HepG2 (cell line): ENCODE data around the gene RTRAF. TPM values are rescaled to one million over a fixed set of nuclear protein-coding genes. Genes with fewer than 3 reads are reported as not detected.

Experiments
- ATAC-seq: fragments of 200-7000 bp; cut with Tn5 transposase; 3 replicates; pipeline ENCODE4 v1.9.1; 2020; ENCODE audit warnings: mild to moderate bottlenecking, moderate library complexity
- BruUV-seq: library from RNA; stranded (reverse); fragments of 400-500 nt; replicated peaks from 2 replicates; lab custom pipeline; 2021; lab: Mats Ljungman, UMichigan
- CTCF ChIA-PET: fragments of 300-600 bp; formaldehyde crosslinking; extraction: SDS; loops from one replicate; lab custom pipeline; 2021; ENCODE audit warnings: low total read pairs, inconsistent platforms, low intra/inter-chr PET ratio; lab: Yijun Ruan, JAX
- POLR2A ChIA-PET: fragments of 350-600 bp; sonication (Branson Sonifier 250); formaldehyde crosslinking; loops from one replicate; lab custom pipeline; 2020; ENCODE audit warnings: antibody characterized with exemption, inconsistent platforms; lab: Yijun Ruan, JAX
- DNase-seq: peaks from one replicate; pipeline ENCODE4 v3.0.0-alpha.2; 2015; ENCODE audit warnings: low spot score
- FAIRE-seq: peaks from 3 replicates; lab custom pipeline; 2011; peaks lifted over from hg19 to GRCh38; lab: Jason Lieb, UNC
- H2AFZ ChIP-seq: one replicate; pipeline ENCODE4 v1.6.1; 2011; ENCODE audit warnings: low read length, inconsistent platforms
- H3K27ac ChIP-seq: fragments of 300-600 bp; 3 replicates; pipeline ENCODE4 v1.8.0; 2011; ENCODE audit warnings: mixed run types, mild to moderate bottlenecking, mixed read lengths, low read length, inconsistent platforms; ENCODE audit not compliant: insufficient read depth; ENCODE audit errors: extremely low read length
- H3K27me3 ChIP-seq, 2 experiments: fragments of 200-600 bp in 1 of 2; 2 replicates in 1 of 2; 3 replicates in 1 of 2; pipeline versions ENCODE4 v1.6.0 to v1.8.0; 2011; ENCODE audit warnings: low read length in 2 of 2, mild to moderate bottlenecking in 2 of 2, moderate library complexity in 2 of 2, inconsistent platforms in 1 of 2; ENCODE audit not compliant: insufficient read depth in 2 of 2, control insufficient read depth in 1 of 2
- H3K36me3 ChIP-seq, 2 experiments: fragments of 200-600 bp in 1 of 2; replicated peaks in 1 of 2; 2 replicates in 1 of 2; 3 replicates in 1 of 2; pipeline versions ENCODE4 v1.5.1 to v1.8.0; 2011; ENCODE audit warnings: low read length in 2 of 2, inconsistent platforms in 1 of 2; ENCODE audit not compliant: insufficient read depth in 2 of 2, control insufficient read depth in 1 of 2
- H3K4me1 ChIP-seq: 2 replicates; pipeline ENCODE4 v1.5.1; 2012; ENCODE audit warnings: low read length, inconsistent platforms; ENCODE audit not compliant: insufficient read depth
- H3K4me2 ChIP-seq: 2 replicates; pipeline ENCODE4 v1.6.0; 2011; ENCODE audit warnings: low read depth, low read length, inconsistent platforms
- H3K4me3 ChIP-seq, 3 experiments: fragments of 200-600 bp in 1 of 3; sonication (generic), shearing (Covaris generic) in 1 of 3; replicated peaks in 1 of 3; 2 replicates each; pipeline ENCODE4 v1.5.1; 2011 to 2016; ENCODE audit warnings: low read length in 3 of 3, inconsistent platforms in 2 of 3, low read depth in 2 of 3, mild to moderate bottlenecking in 2 of 3, control low read depth in 1 of 3, mixed read lengths in 1 of 3; ENCODE audit not compliant: insufficient read depth in 1 of 3
- H3K79me2 ChIP-seq: one replicate; pipeline ENCODE4 v1.6.1; 2011; ENCODE audit warnings: low read length, inconsistent platforms; ENCODE audit not compliant: insufficient read depth
- H3K9ac ChIP-seq: 2 replicates; pipeline ENCODE4 v1.6.0; 2011; ENCODE audit warnings: mild to moderate bottlenecking, low read depth, low read length, inconsistent platforms; ENCODE audit not compliant: insufficient read depth
- H3K9me3 ChIP-seq: 2 replicates; pipeline ENCODE4 v1.5.1; 2012; ENCODE audit warnings: mild to moderate bottlenecking, low read length
- H4K20me1 ChIP-seq: 2 replicates; pipeline ENCODE4 v1.6.0; 2011; ENCODE audit warnings: inconsistent platforms, mild to moderate bottlenecking, low read length, moderate library complexity; ENCODE audit not compliant: insufficient read depth
- CCAR2 ChIP-seq: fragments of 200-400 bp; formaldehyde crosslinking; optimal IDR thresholded peaks from 2 replicates; pipeline ENCODE3; 2018; ENCODE audit warnings: low read depth, mild to moderate bottlenecking, low read length, moderate library complexity
- ELF4 ChIP-seq: sonication (generic); formaldehyde crosslinking; IDR thresholded peaks from 2 replicates; pipeline ENCODE4 v1.5.0; 2020; ENCODE audit warnings: missing genetic modification reagents, mild to moderate bottlenecking, moderate library complexity, borderline replicate concordance
- IRF2 ChIP-seq: IDR thresholded peaks from 2 replicates; pipeline ENCODE4 v1.6.1; 2018; ENCODE audit warnings: missing genetic modification reagents, missing compliant biosample characterization
- SOX6 ChIP-seq, 2 experiments: fragments of 450-650 bp in 1 of 2; sonication (generic) in 1 of 2; formaldehyde crosslinking in 1 of 2; IDR thresholded peaks; 2 replicates each; pipeline versions ENCODE4 v1.4.0 to v1.6.1; 2017 to 2020; ENCODE audit warnings: antibody characterized with exemption in 1 of 2, mild to moderate bottlenecking in 1 of 2, missing genetic modification reagents in 1 of 2
- ZNF883 ChIP-seq: sonication (generic); formaldehyde crosslinking; IDR thresholded peaks from 2 replicates; pipeline ENCODE4 v1.5.1; 2020; ENCODE audit warnings: mild to moderate bottlenecking, missing genetic modification reagents; ENCODE audit errors: not compliant biosample characterization
- ZSCAN21 ChIP-seq: sonication (generic); formaldehyde crosslinking; IDR thresholded peaks from 2 replicates; pipeline ENCODE4 v1.8.0; 2022; ENCODE audit warnings: mild to moderate bottlenecking, missing genetic modification reagents, moderate library complexity, borderline replicate concordance
- WGBS: methylation state at CpG from one replicate; pipeline ENCODE4 v1.1.6; 2017; ENCODE audit warnings: low lambda C conversion rate; 5-methylcytosine and 5-hydroxymethylcytosine counted together
- in situ Hi-C: cut with HindIII; loops from 2 replicates; pipeline ENCODE4 v1.10.0; 2017; ENCODE audit warnings: low pct_unique_long_range_greater_than_20kb; ENCODE audit not compliant: extremely low pct_ligation_motif_present
- intact Hi-C: fragments of 100-400 bp; cut with micrococcal nuclease; formaldehyde crosslinking; loops from one replicate; pipeline ENCODE4 v1.10.0; 2022; ENCODE audit not compliant: unreplicated experiment
- polyA plus RNA-seq, 8 experiments: library from polyadenylated mRNA; depleted of rRNA in 3 of 8; stranded (reverse) in 7 of 8; unstranded in 1 of 8; fragments of >200 nt; fragmentation: Illumina TruSeq in 4 of 8; extraction: Trizol in 4 of 8; gene quantifications; 2 replicates each; pipeline versions ENCODE4 v1.2.1 to v1.2.3, GENCODE V29; 2011 to 2016; ENCODE audit warnings: low read depth in 4 of 8, missing spikeins in 1 of 8, mixed read lengths in 1 of 8; ENCODE audit not compliant: insufficient read depth in 1 of 8
- total RNA-seq, 5 experiments: library from RNA; depleted of rRNA; stranded (reverse); fragments of >200 nt; fragmentation: Illumina TruSeq; extraction: Trizol; gene quantifications; 2 replicates each; pipeline ENCODE4 v1.2.3, GENCODE V29; 2016; ENCODE audit warnings: low read depth in 1 of 5
- TF ChIP-seq, protein P1 (sequence below): sonication (generic); formaldehyde crosslinking; IDR thresholded peaks from 2 replicates; pipeline ENCODE4 v1.5.0; 2020; ENCODE audit warnings: mild to moderate bottlenecking, missing genetic modification reagents

RTRAF gene
- total and polyA plus RNA-seq, 2 of the 13 experiments (the other 11 are each of a cell fraction or from before 2014, with no cell fraction given) = 137 to 258 TPM

DNA sequence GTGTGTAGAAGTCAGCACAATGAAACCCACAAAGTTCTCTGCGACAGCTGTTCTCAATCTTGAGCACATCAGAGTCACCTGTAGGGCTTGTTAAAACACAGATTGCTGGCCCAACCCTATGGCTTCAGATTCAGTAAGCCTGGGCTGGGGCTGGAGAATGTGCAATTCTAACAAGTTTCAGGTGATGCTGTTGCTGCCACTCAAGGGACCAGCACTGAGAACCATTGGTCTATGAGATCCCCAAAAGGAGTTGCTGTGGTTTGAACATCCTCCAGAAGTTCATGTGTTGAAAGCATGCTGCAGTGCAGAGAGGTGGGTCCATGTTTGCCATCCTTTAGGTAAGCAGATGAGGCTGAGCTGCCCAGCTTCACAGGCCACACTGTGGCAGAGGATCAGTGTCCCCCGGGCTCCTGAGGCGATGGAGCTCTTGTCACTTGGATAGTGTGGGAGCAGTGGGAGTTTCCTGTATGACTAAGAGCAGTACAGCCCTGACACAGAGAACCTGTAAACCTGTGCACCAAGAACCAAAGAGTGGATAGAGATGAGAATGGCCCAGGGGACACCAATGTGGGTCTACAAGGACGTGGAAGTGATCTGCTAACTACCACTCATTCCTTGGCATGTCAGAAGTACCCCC, 8.0 kb upstream of the RTRAF start:
- Histone ChIP-seq H3K27ac (no peak overlapping the region), H3K79me2 (no peaks in the 10 kb centered on the region), H4K20me1 (no peaks in the 10 kb centered on the region), H3K4me1 (no peaks in the 10 kb centered on the region), H3K4me3 (no peak overlapping the region), H3K27me3 (peaks cover 0 to 19% of the 10 kb centered on the region in 2 experiments; a peak in 3 of 5 replicates), H2AFZ (no peak overlapping the region), H3K9ac (no peak overlapping the region), H3K4me2 (no peak overlapping the region), H3K36me3 (no peaks in the 10 kb centered on the region), H3K9me3 (no peaks in the 10 kb centered on the region)
- intact Hi-C loops = no loop called here
- no TSS peak for BruUV-seq
- TF ChIP-seq IRF2 = no peak
- TF ChIP-seq, protein P1, sequence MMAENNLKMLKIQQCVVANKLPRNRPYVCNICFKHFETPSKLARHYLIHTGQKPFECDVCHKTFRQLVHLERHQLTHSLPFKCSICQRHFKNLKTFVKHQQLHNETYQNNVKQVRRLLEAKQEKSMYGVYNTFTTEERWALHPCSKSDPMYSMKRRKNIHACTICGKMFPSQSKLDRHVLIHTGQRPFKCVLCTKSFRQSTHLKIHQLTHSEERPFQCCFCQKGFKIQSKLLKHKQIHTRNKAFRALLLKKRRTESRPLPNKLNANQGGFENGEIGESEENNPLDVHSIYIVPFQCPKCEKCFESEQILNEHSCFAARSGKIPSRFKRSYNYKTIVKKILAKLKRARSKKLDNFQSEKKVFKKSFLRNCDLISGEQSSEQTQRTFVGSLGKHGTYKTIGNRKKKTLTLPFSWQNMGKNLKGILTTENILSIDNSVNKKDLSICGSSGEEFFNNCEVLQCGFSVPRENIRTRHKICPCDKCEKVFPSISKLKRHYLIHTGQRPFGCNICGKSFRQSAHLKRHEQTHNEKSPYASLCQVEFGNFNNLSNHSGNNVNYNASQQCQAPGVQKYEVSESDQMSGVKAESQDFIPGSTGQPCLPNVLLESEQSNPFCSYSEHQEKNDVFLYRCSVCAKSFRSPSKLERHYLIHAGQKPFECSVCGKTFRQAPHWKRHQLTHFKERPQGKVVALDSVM (CRISPR knock-in tag) = no peak
- TF ChIP-seq SOX6 (IDR thresholded peaks at IDR 0.05) = no peak
- TF ChIP-seq SOX6 (CRISPR knock-in tag; IDR thresholded peaks at IDR 0.05) = no peak
- no peak for TF ChIP-seq ZNF883
- TF ChIP-seq ELF4 (CRISPR knock-in tag) = no peak
- no peak for TF ChIP-seq CCAR2
- TF ChIP-seq ZSCAN21 (CRISPR knock-in tag) = no peak
- no peak for FAIRE-seq
- CTCF ChIA-PET = no interaction called here
- POLR2A ChIA-PET = no interaction called here
- in situ Hi-C loops = no loop called here
- WGBS = 3% methylated on average over 2 of the region's 4 CpGs
- no peak for DNase-seq
- ATAC-seq = no peak
